Stimulated activated naive CD8-positive, alpha-beta T cell treated with anti-CD3 and anti-CD28 coated beads, Interleukin-15, Interleukin-2, amounts not matched to agents 100 ng/mL and 50 ng/mL, for 24 hours (primary cell): Measurements from ENCODE around the gene BRS3.

Experiments
- H3K27ac Mint-ChIP-seq: one replicate; pipeline ENCODE4 v1.8.0; 2021; ENCODE audit warnings: mild to moderate bottlenecking, mixed read lengths
- H3K27me3 Mint-ChIP-seq: one replicate; pipeline ENCODE4 v1.8.0; 2021; ENCODE audit warnings: mixed read lengths
- H3K36me3 Mint-ChIP-seq: one replicate; pipeline ENCODE4 v1.8.0; 2021; ENCODE audit warnings: low read depth, mixed read lengths
- H3K4me1 Mint-ChIP-seq: one replicate; pipeline ENCODE4 v1.8.0; 2021; ENCODE audit warnings: low read depth, mixed read lengths
- H3K4me3 Mint-ChIP-seq: one replicate; pipeline ENCODE4 v1.8.0; 2021; ENCODE audit warnings: mild to moderate bottlenecking, mixed read lengths
- H3K9me3 Mint-ChIP-seq: one replicate; pipeline ENCODE4 v1.8.0; 2021; ENCODE audit warnings: mixed read lengths

Gene BRS3

GRCh38 chrX:136473663-136474062, 14.1 kb upstream of the BRS3 start:
- no peaks in the 10 kb centered on the region for H3K4me1 Mint-ChIP-seq
- no peak overlapping the region for H3K27ac Mint-ChIP-seq
- no peaks in the 10 kb centered on the region for H3K9me3 Mint-ChIP-seq
- no peaks in the 10 kb centered on the region for H3K27me3 Mint-ChIP-seq
- no peak overlapping the region for H3K4me3 Mint-ChIP-seq
- no peaks in the 10 kb centered on the region for H3K36me3 Mint-ChIP-seq

GRCh38 chrX:136475236-136475635, 12.5 kb upstream of the BRS3 start:
- Mint-ChIP-seq H3K36me3 (no peaks in the 10 kb centered on the region), H3K4me1 (no peaks in the 10 kb centered on the region), H3K27me3 (no peaks in the 10 kb centered on the region), H3K9me3 (no peaks in the 10 kb centered on the region), H3K27ac (no peak overlapping the region), H3K4me3 (no peak overlapping the region)

- Mint-ChIP-seq H3K36me3 (no peaks in the 10 kb centered on the region), H3K4me1 (no peaks in the 10 kb centered on the region), H3K4me3 (no peak overlapping the region), H3K27ac (no peak overlapping the region), H3K9me3 (no peaks in the 10 kb centered on the region), H3K27me3 (no peaks in the 10 kb centered on the region)
Measured at GRCh38 chrX:136476501-136476900, 11.2 kb upstream of the BRS3 start.

GRCh38 chrX:136477026-136477425, 10.7 kb upstream of the BRS3 start:
- no peak overlapping the region for H3K4me3 Mint-ChIP-seq
- H3K9me3 Mint-ChIP-seq = no peaks in the 10 kb centered on the region
- no peaks in the 10 kb centered on the region for H3K4me1 Mint-ChIP-seq
- no peaks in the 10 kb centered on the region for H3K27me3 Mint-ChIP-seq
- no peak overlapping the region for H3K27ac Mint-ChIP-seq
- no peaks in the 10 kb centered on the region for H3K36me3 Mint-ChIP-seq

- Mint-ChIP-seq H3K36me3 (no peaks in the 10 kb centered on the region), H3K27me3 (no peaks in the 10 kb centered on the region), H3K4me3 (no peak overlapping the region), H3K27ac (no peak overlapping the region), H3K4me1 (no peaks in the 10 kb centered on the region), H3K9me3 (no peaks in the 10 kb centered on the region)
Measured at GRCh38 chrX:136480383-136480782, 7.4 kb upstream of the BRS3 start.

GRCh38 chrX:136488706-136489105, 959 bp downstream of the BRS3 start:
- no peak overlapping the region for H3K4me3 Mint-ChIP-seq
- no peaks in the 10 kb centered on the region for H3K9me3 Mint-ChIP-seq
- no peak overlapping the region for H3K27ac Mint-ChIP-seq
- H3K36me3 Mint-ChIP-seq = no peaks in the 10 kb centered on the region
- H3K27me3 Mint-ChIP-seq = peaks cover 37% of the 10 kb centered on the region
- H3K4me1 Mint-ChIP-seq = no peaks in the 10 kb centered on the region

- Mint-ChIP-seq H3K36me3 (no peaks in the 10 kb centered on the region), H3K27me3 (peaks cover 27% of the 10 kb centered on the region), H3K9me3 (no peaks in the 10 kb centered on the region)
Measured at GRCh38 chrX:136491832-136492231, 4.1 kb downstream of the BRS3 start.

GRCh38 chrX:136493011-136493410, 5.3 kb downstream of the BRS3 start:
- H3K36me3 Mint-ChIP-seq = no peaks in the 10 kb centered on the region
- no peaks in the 10 kb centered on the region for H3K9me3 Mint-ChIP-seq
- H3K4me3 Mint-ChIP-seq = no peak overlapping the region
- H3K27ac Mint-ChIP-seq = no peak overlapping the region
- H3K27me3 Mint-ChIP-seq = peaks cover 21% of the 10 kb centered on the region
- H3K4me1 Mint-ChIP-seq = peaks cover 5% of the 10 kb centered on the region

More at GRCh38 chrX:136491832-136492231, 4.1 kb downstream of the BRS3 start:
- H3K27ac Mint-ChIP-seq = no peak overlapping the region
- H3K4me1 Mint-ChIP-seq = peaks cover 5% of the 10 kb centered on the region
- H3K4me3 Mint-ChIP-seq = no peak overlapping the region

GRCh38 chrX:136495043-136495442, 7.3 kb downstream of the BRS3 start:
- Mint-ChIP-seq H3K27me3 (peaks cover 9% of the 10 kb centered on the region), H3K9me3 (no peaks in the 10 kb centered on the region), H3K4me1 (peaks cover 17% of the 10 kb centered on the region), H3K4me3 (no peak overlapping the region), H3K36me3 (peaks cover 4% of the 10 kb centered on the region), H3K27ac (no peak overlapping the region)

- Mint-ChIP-seq H3K27ac (peak overlapping the region; percentile 89), H3K9me3 (no peaks in the 10 kb centered on the region), H3K4me3 (peak overlapping the region; percentile 84), H3K27me3 (no peaks in the 10 kb centered on the region), H3K4me1 (peaks cover 17% of the 10 kb centered on the region), H3K36me3 (peaks cover 4% of the 10 kb centered on the region)
Measured at GRCh38 chrX:136496186-136496763, 8.5 kb downstream of the BRS3 start.

GRCh38 chrX:136496764-136497555, 9.2 kb downstream of the BRS3 start:
- Mint-ChIP-seq H3K9me3 (no peaks in the 10 kb centered on the region), H3K27ac (peak overlapping the region; percentile 89), H3K27me3 (no peaks in the 10 kb centered on the region), H3K36me3 (peaks cover 4% of the 10 kb centered on the region), H3K4me3 (peak overlapping the region; percentile 96), H3K4me1 (peaks cover 17% of the 10 kb centered on the region)

GRCh38 chrX:136497556-136498052, 9.9 kb downstream of the BRS3 start, which contains the start of gene HTATSF1:
Gene HTATSF1, plus strand, starts transcription at chrX:136497592. Its CDS starts 93 bp downstream, at chrX:136497685.
- Mint-ChIP-seq H3K27ac (peak within 1 kb of the TSS; percentile 89), H3K4me3 (peak within 1 kb of the TSS; percentile 96), H3K36me3 (peaks cover 4% of the 10 kb centered on the region), H3K4me1 (peaks cover 17% of the 10 kb centered on the region), H3K27me3 (no peaks in the 10 kb centered on the region), H3K9me3 (no peaks in the 10 kb centered on the region)

- no peaks in the 10 kb centered on the region for H3K27me3 Mint-ChIP-seq
- no peak overlapping the region for H3K27ac Mint-ChIP-seq
- no peaks in the 10 kb centered on the region for H3K36me3 Mint-ChIP-seq
- no peak overlapping the region for H3K4me3 Mint-ChIP-seq
- H3K4me1 Mint-ChIP-seq = no peaks in the 10 kb centered on the region
- no peaks in the 10 kb centered on the region for H3K9me3 Mint-ChIP-seq
Measured at GRCh38 chrX:136519069-136519468, 31.3 kb downstream of the BRS3 start.

GRCh38 chrX:136523770-136524169, 36.0 kb downstream of the BRS3 start:
- Mint-ChIP-seq H3K9me3 (no peaks in the 10 kb centered on the region), H3K36me3 (no peaks in the 10 kb centered on the region), H3K27ac (no peak overlapping the region), H3K4me3 (no peak overlapping the region), H3K4me1 (peaks cover 3% of the 10 kb centered on the region), H3K27me3 (no peaks in the 10 kb centered on the region)

- no peak overlapping the region for H3K4me3 Mint-ChIP-seq
- H3K36me3 Mint-ChIP-seq = no peaks in the 10 kb centered on the region
- no peaks in the 10 kb centered on the region for H3K9me3 Mint-ChIP-seq
- H3K27ac Mint-ChIP-seq = no peak overlapping the region
- no peaks in the 10 kb centered on the region for H3K27me3 Mint-ChIP-seq
- peaks cover 3% of the 10 kb centered on the region for H3K4me1 Mint-ChIP-seq
Measured at GRCh38 chrX:136525738-136526606, 38.2 kb downstream of the BRS3 start.
